ENCODE results near the gene CCR4. TPM values are rescaled to one million over a fixed set of nuclear protein-coding genes. Genes with fewer than 3 reads are reported as not detected.
A peak's percentile ranks its signal among the peaks of the same experiment; 100 is the strongest.
"Not testable (repeated sequence)": the region's sequence is repeated elsewhere in the genome, so short reads cannot be mapped to it uniquely, and the experiment has no call there.

CCR4 gene
- total RNA-seq, 1 experiment from 2014 or later = 0.10 TPM

GRCh38 chr3:32968920-32969389, 17.5 kb downstream of the CCR4 start:
- CTCF ChIA-PET = no interaction called here
- DNase-seq (ENCODE audit: low read depth, low spot score) (no peak), ATAC-seq (no peak)
- TF ChIP-seq CTCF (IDR thresholded peaks at IDR 0.05) (no peak), REST (IDR thresholded peaks at IDR 0.05; ENCODE audit: insufficient read depth in 1 of 2, low read depth in 2 of 2, low read length in 1 of 2) (no peak), POLR2AphosphoS5 (IDR thresholded peaks at IDR 0.05; ENCODE audit: low read depth, low read length) (no peak), SIN3A (IDR thresholded peaks at IDR 0.05; ENCODE audit: borderline replicate concordance, insufficient read depth, low read depth, low read length) (no peak), TCF7L2 (IDR thresholded peaks at IDR 0.05; ENCODE audit: low read depth, low read length) (no peak)
- Histone ChIP-seq H3K27ac (ENCODE audit: low read length) (no peak overlapping the region), H3K4me1 (ENCODE audit: control insufficient read depth, insufficient read depth, low read length) (no peaks in the 10 kb centered on the region), H3K36me3 (ENCODE audit: control insufficient read depth, insufficient read depth, low read length) (no peaks in the 10 kb centered on the region), H3K4me3 (ENCODE audit: low read depth in 2 of 2, low read length in 2 of 2) (no peak overlapping the region), H3K9me3 (ENCODE audit: control insufficient read depth, insufficient read depth, low read depth, low read length) (no peaks in the 10 kb centered on the region), H3K27me3 (ENCODE audit: control insufficient read depth, insufficient read depth, low read length) (no peaks in the 10 kb centered on the region)
- intact Hi-C loops (cut with micrococcal nuclease; ENCODE audit: unreplicated experiment) (no loop called here), in situ Hi-C loops (cut with HindIII; ENCODE audit: low pct_unique_long_range_greater_than_20kb, low sequenced_read_pairs) (no loop called here)
- POLR2A ChIA-PET = no interaction called here
- BruUV-seq (replicated peaks) = no TSS peak

- CTCF ChIA-PET = no interaction called here
- no peak overlapping the region for H3K4me3 ChIP-seq (ENCODE audit: low read depth in 2 of 2, low read length in 2 of 2)
- no peaks in the 10 kb centered on the region for H3K27me3 ChIP-seq (ENCODE audit: control insufficient read depth, insufficient read depth, low read length)
- H3K27ac ChIP-seq (ENCODE audit: low read length) = no peak overlapping the region
- no peaks in the 10 kb centered on the region for H3K36me3 ChIP-seq (ENCODE audit: control insufficient read depth, insufficient read depth, low read length)
- TF ChIP-seq POLR2AphosphoS5 (IDR thresholded peaks at IDR 0.05; ENCODE audit: low read depth, low read length) (no peak), REST (IDR thresholded peaks at IDR 0.05; ENCODE audit: insufficient read depth in 1 of 2, low read depth in 2 of 2, low read length in 1 of 2) (no peak), SIN3A (IDR thresholded peaks at IDR 0.05; ENCODE audit: borderline replicate concordance, insufficient read depth, low read depth, low read length) (no peak), CTCF (IDR thresholded peaks at IDR 0.05) (no peak), TCF7L2 (IDR thresholded peaks at IDR 0.05; ENCODE audit: low read depth, low read length) (no peak)
- H3K9me3 ChIP-seq (ENCODE audit: control insufficient read depth, insufficient read depth, low read depth, low read length) = no peaks in the 10 kb centered on the region
- no TSS peak for BruUV-seq (replicated peaks)
- POLR2A ChIA-PET = no interaction called here
- peak; percentile 82 for ATAC-seq
- DNase-seq (ENCODE audit: low read depth, low spot score) = no peak
- no peaks in the 10 kb centered on the region for H3K4me1 ChIP-seq (ENCODE audit: control insufficient read depth, insufficient read depth, low read length)
- intact Hi-C loops (cut with micrococcal nuclease; ENCODE audit: unreplicated experiment) (no loop called here), in situ Hi-C loops (cut with HindIII; ENCODE audit: low pct_unique_long_range_greater_than_20kb, low sequenced_read_pairs) (no loop called here)
Observed at GRCh38 chr3:32969656-32970055, 18.2 kb downstream of the CCR4 start.

GRCh38 chr3:32971291-32971690, 19.8 kb downstream of the CCR4 start:
- POLR2A ChIA-PET; intact Hi-C loops (cut with micrococcal nuclease; ENCODE audit: unreplicated experiment); CTCF ChIA-PET: not testable (repeated sequence)

More at GRCh38 chr3:32971291-32971690, 19.8 kb downstream of the CCR4 start:
- H3K27ac ChIP-seq (ENCODE audit: low read length); H3K9me3 ChIP-seq (ENCODE audit: control insufficient read depth, insufficient read depth, low read depth, low read length); H3K4me1 ChIP-seq (ENCODE audit: control insufficient read depth, insufficient read depth, low read length); H3K36me3 ChIP-seq (ENCODE audit: control insufficient read depth, insufficient read depth, low read length); in situ Hi-C loops (cut with HindIII; ENCODE audit: low pct_unique_long_range_greater_than_20kb, low sequenced_read_pairs); DNase-seq (ENCODE audit: low read depth, low spot score); H3K27me3 ChIP-seq (ENCODE audit: control insufficient read depth, insufficient read depth, low read length); ATAC-seq; H3K4me3 ChIP-seq (ENCODE audit: low read depth in 2 of 2, low read length in 2 of 2); BruUV-seq (replicated peaks): not testable (repeated sequence)
